ENCODE results near the gene USP43.
"Not testable (repeated sequence)": the region's sequence is repeated elsewhere in the genome, so short reads cannot be mapped to it uniquely, and the experiment has no call there.

Gene USP43, protein sequence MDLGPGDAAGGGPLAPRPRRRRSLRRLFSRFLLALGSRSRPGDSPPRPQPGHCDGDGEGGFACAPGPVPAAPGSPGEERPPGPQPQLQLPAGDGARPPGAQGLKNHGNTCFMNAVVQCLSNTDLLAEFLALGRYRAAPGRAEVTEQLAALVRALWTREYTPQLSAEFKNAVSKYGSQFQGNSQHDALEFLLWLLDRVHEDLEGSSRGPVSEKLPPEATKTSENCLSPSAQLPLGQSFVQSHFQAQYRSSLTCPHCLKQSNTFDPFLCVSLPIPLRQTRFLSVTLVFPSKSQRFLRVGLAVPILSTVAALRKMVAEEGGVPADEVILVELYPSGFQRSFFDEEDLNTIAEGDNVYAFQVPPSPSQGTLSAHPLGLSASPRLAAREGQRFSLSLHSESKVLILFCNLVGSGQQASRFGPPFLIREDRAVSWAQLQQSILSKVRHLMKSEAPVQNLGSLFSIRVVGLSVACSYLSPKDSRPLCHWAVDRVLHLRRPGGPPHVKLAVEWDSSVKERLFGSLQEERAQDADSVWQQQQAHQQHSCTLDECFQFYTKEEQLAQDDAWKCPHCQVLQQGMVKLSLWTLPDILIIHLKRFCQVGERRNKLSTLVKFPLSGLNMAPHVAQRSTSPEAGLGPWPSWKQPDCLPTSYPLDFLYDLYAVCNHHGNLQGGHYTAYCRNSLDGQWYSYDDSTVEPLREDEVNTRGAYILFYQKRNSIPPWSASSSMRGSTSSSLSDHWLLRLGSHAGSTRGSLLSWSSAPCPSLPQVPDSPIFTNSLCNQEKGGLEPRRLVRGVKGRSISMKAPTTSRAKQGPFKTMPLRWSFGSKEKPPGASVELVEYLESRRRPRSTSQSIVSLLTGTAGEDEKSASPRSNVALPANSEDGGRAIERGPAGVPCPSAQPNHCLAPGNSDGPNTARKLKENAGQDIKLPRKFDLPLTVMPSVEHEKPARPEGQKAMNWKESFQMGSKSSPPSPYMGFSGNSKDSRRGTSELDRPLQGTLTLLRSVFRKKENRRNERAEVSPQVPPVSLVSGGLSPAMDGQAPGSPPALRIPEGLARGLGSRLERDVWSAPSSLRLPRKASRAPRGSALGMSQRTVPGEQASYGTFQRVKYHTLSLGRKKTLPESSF

DNA sequence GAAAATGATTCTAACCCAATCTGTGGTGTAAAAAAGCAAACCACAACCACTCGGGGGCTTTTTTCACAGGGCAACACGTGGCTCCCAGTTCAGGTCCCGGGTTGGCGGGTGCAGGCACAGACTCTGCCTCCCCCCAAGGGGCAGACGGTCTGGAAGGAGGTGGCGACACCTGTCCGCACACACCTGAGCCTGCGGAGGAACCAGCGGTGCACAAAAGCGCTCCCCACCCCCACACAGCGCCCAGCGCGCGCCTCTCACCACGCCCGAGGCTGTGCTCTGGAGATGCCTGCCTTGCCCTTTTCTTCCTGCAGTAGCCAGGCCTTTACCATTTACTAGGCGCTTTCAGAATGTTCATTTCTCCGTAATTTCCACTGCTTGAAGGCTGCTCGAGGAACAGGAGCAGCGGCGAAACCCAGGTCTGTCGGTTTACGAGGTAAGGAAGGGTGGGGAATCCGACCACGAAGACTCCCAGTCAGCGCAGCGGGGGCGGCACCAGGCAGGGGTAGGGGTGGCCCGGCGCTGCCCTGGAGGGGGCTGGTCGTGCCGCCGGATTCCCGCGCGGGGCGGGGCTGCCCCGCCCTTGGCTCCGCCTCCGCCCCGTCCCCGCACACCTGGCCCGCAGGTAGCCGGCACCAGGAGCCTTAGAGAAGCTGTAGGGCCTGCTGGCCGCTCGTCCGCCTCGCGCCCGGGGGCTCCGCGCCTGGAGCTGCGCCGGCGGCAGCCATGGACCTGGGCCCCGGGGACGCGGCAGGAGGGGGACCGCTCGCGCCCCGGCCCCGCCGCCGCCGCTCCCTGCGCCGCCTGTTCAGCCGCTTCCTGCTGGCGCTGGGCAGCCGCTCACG is at the start of gene USP43:
Gene USP43 (plus strand): TSS at position 608 of the 842 bp plus-strand sequence. CDS start 116 bp downstream, at position 724.
- DNase-seq (ENCODE audit: low spot score): peak; percentile 24

DNA sequence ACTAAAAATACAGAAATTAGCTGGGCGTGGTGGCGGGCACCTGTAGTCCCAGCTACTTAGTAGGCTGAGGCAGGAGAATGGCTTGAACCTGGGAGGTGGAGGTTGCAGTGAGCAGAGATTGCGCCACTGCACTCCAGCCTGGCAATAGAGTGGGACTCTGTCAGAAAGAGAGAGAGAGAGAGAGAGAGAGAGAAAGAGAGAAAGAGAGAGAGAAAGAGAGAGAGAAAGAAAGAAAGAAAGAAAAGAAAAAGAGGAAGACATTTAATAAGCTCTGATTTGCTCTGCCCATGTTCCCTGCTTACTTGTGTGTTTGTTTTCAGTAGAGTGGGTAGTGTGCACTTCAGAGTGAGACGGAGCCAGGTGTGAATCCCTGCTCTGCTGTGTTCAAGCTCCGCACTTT is 47.7 kb upstream of the USP43 start:
- DNase-seq (ENCODE audit: low spot score): not testable (repeated sequence)

DNA sequence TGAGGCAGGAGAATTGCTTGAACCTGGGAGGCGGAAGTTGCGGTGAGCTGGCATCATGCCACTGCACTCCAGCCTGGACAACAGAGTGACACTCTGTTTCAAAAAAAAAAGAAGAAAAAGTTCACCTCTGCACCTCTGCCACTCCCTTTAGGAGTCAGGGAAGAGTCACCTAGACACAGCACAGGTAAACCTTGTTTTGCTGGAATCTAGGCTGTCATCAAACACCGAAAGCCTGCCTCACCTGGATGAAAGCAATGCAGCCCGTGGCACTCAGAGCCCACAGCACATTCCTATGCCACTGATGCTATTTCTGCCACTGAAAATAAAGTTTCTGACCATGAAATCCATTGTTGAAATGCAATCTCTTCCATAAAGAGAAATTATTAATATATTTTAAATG is 46.7 kb upstream of the USP43 start:
- DNase-seq (ENCODE audit: low spot score): no peak

DNA sequence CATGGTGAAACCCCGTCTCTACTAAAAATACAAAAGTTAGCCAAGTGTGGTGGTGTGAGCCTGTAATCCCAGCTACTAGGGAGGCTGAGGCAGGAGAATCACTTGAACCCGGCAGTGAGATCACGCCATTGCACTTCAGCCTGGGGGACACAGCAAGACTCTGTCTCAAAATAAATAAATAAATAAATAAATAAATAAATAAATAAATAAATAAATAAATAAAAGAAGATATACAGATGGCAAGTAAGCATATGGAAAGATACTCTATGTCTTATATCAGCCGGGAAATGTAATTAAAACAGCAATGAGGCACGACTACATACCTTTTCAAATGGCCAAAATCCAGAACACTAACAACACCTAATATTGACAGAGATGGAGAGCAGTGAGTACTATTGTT is 40.7 kb upstream of the USP43 start:
- not testable (repeated sequence) for DNase-seq (ENCODE audit: low spot score)

DNA sequence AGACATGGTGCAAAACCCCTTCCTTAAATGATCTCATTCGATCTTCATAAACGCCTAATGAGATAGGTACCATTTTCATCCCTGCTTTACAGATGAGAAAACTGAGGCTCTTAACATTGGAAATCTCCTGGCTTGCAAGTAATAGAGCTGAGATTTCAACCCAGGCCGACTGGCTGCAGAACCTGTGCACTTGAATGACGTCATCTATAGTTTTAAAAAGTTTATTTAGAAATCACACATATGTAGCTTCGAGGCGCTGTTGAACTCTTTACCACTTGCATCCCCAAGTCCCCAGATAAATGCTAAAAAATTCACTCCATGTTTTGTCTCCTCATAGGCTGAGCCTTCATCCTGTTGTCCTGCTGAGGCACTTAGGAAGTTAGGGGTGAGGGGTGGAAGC is 38.9 kb upstream of the USP43 start:
- DNase-seq (ENCODE audit: low spot score): no peak

DNA sequence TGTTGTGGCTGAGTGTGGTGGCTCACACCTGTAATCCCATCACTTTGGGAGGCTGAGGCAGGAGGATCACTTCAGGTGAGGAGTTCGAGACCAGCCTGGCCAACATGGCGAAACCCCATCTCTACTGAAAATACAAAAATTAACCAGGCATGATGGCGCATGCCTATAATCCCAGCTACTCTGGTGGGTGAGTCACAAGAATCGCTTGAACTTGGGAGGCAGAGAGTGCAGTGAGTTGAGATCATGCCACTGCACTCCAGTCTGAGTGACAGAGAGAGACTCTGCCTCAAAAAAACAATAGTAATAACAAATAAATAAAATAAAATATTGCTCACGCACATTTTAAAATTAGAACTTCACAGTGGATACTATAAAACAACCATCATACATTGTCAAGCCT is 38.3 kb upstream of the USP43 start:
- DNase-seq (ENCODE audit: low spot score): not testable (repeated sequence)

DNA sequence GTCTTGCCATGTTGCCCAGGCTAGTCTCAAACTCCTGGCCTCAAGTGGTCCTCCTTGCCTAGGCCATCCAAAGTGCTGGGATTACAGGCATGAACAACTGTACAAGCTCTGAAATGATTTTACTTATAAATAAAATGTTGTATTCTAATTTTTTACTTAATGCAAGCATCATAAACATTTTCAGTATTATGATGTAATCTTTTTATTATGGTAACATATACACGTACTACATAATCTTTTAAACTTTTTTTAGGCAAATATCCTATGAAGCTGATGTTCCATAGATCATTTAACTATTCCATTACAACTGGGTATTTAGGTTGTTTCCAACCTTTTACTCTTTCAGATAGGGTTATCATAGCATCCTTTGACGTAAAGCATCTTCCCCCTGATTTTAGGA is 33.8 kb upstream of the USP43 start:
- no peak for DNase-seq (ENCODE audit: low spot score)

DNA sequence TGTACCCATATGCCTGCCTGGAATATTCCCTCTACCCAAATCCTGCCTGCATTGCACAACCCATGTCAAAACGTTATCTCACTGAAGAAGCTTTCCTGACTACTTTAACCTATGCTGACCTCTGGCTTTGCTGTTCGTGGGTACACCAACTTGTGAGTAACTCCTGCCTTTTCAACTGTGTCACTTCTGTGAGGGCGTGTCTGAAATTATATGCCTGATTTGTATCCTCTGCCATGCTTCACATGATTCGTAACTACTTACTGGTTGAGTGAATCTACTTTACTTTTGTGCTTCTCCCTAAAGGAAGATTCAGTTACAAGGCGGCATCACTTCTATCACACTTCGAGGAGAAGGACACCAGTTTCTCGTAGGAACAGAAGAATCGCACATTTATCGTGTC is 33.3 kb upstream of the USP43 start:
- no peak for DNase-seq (ENCODE audit: low spot score)

DNA sequence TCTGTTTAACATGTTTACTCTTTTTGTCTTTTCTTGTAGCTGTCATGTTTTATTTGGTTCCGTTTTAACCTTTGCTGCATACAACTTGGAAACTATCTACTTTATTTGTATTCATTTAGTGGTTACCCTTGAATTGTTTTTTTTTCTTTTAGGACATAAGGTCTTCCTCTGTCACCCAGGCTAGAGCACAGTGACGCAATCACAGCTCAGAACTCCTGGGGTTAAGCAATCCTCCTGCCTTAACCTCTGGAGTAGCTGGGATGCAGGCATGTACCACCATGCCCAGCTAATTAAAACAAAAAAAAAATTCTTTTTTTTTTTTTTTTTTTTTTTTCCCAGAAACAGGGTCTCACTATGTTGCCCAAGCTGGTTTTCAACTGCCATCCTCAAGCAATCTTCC is 29.8 kb upstream of the USP43 start:
- DNase-seq (ENCODE audit: low spot score): no peak

DNA sequence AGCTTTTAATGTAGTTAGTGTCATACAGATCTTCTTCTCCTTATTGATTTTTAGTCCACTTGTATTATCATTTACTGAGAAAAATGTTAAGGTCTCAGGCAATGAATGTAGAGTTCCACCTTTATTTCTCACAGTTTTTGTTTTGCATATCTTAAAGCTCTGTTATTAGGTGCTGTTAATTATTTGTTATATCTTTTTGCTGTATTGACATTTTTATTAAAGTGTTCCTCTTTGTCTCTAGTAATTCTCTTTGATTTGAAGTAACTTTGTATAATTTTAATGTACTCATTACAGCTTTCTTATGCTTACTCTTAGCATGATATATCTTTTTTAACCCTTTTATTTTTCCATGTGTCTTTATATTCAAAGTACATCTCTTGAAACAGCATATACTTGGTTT is 22.4 kb upstream of the USP43 start:
- DNase-seq (ENCODE audit: low spot score): no peak

DNA sequence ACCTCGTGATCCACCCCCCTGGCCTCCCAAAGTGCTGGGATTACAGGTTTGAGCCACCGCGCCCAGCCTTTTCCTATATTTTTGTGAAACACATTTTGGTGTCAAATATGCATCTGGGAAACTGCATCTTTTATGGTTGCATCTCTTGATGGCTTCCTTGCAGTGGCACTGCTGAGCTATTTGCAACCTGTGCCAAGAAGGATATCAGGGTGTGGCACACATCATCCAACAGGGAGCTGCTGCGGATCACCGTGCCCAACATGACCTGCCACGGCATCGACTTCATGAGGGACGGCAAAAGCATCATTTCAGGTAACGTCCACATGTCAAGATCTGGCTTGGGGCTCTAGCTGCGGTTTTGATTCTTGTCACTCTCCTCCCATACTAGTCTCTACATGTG is 16.8 kb upstream of the USP43 start:
- no peak for DNase-seq (ENCODE audit: low spot score)

DNA sequence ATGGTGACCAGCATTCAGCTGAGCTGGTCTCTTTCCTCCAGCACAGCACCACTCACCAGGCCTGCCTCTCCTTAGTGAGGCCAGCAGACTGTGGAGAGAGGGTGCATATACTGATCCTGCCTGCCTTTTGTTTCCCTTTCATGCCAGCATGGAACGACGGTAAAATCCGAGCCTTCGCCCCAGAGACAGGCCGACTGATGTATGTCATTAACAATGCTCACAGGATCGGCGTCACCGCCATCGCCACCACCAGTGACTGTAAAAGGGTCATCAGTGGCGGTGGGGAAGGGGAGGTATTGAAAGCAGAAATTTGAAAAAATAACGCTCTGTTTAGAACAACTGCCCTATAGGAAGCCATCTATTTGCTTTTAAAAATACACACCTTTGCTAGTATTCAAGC is 12.6 kb upstream of the USP43 start:
- DNase-seq (ENCODE audit: low spot score): no peak

DNA sequence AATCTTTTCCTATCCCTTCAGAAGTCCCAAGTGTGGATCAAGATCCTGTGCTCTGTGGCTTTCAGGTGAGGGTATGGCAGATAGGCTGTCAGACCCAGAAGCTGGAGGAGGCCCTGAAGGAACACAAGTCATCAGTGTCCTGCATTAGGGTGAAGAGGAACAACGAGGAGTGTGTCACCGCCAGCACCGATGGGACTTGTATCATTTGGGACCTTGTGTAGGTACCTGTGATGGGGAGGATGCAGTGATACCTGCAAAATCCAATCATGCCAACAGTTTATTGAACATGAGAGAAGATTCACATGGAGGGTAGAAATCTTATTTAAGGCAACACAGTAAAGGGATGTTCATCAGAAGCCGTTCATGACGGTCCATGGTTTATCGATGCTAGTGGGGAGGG is 10.0 kb upstream of the USP43 start:
- no peak for DNase-seq (ENCODE audit: low spot score)

DNA sequence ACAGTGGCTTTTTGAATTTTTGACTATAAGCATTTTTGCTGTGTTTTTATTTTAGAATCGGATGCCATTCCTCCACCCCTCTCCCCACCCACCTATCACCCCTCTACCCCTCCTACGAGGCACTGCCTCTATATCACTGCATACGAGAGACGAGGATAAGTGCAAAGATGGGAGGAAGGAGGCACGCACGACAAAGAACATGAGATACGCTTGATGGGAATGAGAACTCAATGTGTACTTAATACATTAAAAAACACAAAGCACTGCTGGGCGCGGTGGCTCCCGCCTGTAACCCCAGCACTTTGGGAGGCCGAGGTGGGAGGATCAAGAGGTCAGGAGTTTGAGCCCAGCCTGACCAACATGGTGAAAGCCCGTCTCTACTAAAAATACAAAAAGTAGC is 8.8 kb upstream of the USP43 start:
- no peak for DNase-seq (ENCODE audit: low spot score)

DNA sequence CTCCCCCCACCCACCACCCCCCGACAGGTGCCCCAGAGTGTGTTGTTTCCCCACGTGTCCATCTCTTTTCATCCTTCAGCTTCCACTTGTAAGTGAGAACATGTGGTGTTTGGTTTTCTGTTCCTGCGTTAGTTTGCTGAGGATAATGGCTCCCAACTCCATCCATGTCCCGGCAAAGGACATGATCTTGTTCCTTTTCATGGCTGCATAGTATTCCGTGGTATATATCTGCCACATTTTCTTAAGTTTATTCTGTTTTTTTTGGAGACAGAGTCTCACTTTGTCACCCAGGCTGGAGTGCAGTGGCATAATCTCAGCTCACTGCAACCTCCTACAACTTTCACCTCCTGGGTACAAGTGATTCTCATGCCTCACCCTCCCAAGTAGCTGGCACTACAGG is 4.9 kb upstream of the USP43 start:
- not testable (repeated sequence) for DNase-seq (ENCODE audit: low spot score)

DNA sequence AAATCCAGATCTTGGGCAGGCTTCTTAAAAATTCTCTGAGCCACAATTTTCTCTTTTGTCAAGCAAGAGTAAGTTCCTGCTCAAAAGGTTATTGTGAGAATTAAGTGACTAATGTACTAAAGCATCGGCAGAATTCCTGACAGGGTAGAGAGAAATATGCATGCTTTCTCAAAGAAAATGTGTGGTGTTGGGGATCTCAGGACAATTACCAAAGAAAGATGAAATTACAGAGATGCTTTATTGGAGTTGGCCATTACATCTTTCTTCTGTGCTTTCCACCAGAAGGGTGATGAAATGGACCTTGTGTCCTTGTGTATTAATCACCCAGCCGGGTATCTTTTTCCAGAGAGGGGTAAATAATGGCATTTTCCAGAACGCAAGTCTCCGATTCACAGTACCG is 1.7 kb upstream of the USP43 start:
- no peak for DNase-seq (ENCODE audit: low spot score)

DNA sequence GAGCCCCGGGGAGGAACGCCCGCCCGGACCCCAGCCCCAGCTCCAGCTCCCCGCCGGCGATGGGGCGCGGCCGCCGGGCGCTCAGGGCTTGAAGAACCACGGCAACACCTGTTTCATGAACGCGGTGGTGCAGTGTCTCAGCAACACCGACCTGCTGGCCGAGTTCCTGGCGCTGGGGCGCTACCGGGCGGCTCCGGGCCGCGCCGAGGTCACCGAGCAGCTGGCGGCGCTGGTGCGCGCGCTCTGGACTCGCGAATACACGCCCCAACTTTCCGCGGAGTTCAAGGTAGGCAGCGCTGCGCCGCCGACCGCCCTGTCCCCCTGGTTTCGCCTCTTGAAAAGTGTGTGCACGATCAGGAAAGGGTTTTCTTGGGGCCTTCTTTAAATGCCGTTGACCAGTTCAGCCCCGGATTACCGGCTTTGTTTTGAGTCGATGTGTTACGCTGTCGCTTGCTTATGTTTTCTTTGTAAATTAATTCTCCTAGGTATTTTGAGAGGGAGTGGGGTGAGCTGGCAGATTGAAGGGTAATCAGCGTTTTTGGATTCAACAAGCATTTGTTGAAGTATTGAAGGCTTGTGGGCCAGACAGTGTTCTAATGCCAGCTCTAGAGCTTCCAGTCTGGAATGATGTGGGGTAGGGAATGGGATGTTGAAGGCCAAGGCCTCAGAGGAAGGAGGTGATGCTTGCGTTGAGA is 681 bp downstream of the USP43 start:
- peak; percentile 22 for DNase-seq (ENCODE audit: low spot score)

DNA sequence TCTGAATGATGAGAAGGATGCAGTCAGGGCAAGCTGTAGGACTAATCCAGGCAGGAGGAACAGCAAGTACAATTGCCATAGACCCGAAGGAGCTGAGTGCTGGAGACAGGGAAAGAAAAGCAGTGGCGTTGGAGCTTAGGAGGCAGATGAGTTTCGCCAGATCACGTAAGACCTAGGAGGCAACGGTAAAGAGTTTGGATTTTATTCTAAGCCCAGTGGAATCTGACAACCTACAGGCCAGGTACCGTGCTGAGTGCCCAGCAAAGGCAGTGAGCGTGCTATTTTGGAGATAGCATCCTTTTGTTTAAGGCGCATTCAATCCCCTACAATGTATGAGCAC is 1.2 kb downstream of the USP43 start:
- DNase-seq (ENCODE audit: low spot score): no peak

DNA sequence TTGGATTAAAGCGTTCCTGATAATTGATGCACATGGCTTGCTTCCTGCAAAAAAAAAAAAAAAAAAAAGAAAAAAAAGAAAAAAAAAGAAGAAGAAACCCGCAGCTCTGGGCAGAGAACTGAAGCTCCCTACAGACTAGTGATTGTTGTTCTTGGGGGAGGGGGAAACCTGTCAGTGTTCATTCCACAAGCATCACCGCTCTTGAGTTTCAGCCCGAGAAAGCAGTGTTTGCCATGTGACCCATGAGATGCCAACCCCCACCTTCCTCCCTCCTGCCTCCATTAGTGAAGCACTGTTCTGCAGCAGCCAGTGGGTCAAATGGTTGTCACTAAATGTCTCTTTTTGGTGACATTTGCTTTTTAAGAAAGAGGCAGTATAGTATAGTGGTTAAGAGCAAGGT is 1.7 kb downstream of the USP43 start:
- no peak for DNase-seq (ENCODE audit: low spot score)

DNA sequence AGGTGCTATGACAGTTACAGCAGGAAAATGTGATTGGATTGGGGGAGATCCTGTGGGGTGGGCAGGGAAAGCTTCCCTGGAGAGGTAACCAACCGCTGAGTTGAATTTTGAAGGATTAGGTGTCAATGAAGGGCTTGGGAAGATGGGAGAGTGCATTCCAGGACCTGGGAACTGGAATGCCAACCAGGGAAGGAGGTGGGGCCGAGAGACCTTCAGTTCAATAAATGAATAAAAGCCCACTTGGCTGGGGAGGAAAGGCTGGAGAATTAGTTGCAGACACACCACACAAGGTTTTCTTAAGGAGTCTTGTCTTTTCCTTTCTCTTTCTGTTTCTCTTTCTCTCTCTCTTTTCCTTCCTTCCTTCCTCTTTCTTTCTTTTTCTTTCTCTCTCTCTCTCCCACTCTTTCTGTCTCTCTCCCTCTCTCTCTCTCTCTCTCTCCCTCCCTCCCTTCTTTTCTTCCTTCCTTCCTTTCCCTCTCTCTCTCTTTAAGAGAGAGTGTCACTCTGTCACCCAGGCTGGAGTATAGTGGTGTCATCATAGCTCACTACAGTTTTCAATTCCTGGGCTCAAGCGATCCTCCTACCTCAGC is 3.3 kb downstream of the USP43 start:
- DNase-seq (ENCODE audit: low spot score): no peak

Data from germinal center (tissue), 1 donor.